Measurements from ENCODE around the gene CGB2.

GRCh38 chr19:49009828-49010227 lies 21.9 kb upstream of the CGB2 start:
- TF ChIP-seq CTCF (IDR thresholded peaks at IDR 0.05): no peak
- no peak for TF ChIP-seq POLR2AphosphoS5 (IDR thresholded peaks at IDR 0.05)
- no peak for TF ChIP-seq POLR2A (IDR thresholded peaks at IDR 0.05; ENCODE audit: low read depth)
- TF ChIP-seq EP300 (IDR thresholded peaks at IDR 0.05): no peak

Measured in esophagus muscularis mucosa (tissue), 4 donors.